Head of caudate nucleus (tissue), 42 donors: ENCODE measurements around the gene SMURF1.
A peak's percentile ranks its signal among the peaks of the same experiment; 100 is the strongest.

Experiments
- DNase-seq, 42 donors: peaks; one replicate each; pipeline versions ENCODE4 v3.0.0 to v3.0.0-alpha.2; 2020 to 2021; ENCODE audit warnings: mixed read lengths in 7 of 42
- intact Hi-C: fragments of 100-400 bp; cut with DNase I; formaldehyde crosslinking; loops from one replicate; pipeline ENCODE4 v1.15.0; 2022

The SMURF1 gene

DNA sequence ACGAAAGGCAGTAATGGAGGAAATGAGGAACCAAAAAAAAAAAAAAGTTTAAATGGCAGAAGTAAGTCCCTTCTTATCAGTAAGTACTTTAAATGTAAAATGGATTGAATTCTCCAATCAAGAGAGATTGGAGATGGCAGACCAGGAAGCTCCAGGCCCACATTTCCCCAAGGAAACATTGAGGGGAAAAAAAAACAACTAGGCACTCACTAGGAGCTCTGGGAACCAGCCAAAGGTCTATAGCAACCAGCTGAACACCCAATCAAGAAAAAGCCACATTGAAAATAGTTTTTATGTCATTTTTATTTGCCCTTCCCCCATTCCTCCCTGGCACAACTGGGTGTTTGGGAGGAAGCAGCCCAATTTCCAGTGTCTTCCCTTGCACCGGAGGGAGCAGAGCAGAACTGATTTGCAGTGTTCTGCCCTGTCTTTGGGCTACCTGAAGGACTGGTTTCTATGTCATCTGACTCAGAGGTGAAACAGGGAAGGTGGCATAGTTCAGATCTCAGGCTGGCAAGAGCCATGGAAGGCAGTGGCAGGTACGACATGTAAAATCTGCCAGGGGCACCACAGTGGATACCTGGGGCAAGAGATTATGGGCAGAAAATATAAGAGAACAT lies 121.9 kb downstream of the SMURF1 start:
- intact Hi-C loops: no loop called here
- peak in 4 of 42 donors; percentile 4 to 26 (median 15) for DNase-seq

DNA sequence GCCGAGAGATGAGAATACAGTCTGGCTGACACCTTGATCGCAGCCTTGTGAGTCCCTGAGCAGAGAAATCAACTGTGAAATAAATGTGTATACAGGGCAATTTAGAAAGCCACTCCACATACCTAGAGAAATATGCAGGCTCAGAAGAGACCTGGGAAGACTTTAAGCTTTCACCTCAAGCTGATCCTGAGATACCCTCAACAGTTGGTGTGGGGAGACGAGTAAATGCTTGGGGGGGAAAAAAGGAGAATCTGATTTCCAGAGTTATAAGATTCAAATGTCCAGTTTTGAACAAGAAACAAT lies 123.5 kb downstream of the SMURF1 start:
- intact Hi-C loops: no loop called here
- DNase-seq: no peak

DNA sequence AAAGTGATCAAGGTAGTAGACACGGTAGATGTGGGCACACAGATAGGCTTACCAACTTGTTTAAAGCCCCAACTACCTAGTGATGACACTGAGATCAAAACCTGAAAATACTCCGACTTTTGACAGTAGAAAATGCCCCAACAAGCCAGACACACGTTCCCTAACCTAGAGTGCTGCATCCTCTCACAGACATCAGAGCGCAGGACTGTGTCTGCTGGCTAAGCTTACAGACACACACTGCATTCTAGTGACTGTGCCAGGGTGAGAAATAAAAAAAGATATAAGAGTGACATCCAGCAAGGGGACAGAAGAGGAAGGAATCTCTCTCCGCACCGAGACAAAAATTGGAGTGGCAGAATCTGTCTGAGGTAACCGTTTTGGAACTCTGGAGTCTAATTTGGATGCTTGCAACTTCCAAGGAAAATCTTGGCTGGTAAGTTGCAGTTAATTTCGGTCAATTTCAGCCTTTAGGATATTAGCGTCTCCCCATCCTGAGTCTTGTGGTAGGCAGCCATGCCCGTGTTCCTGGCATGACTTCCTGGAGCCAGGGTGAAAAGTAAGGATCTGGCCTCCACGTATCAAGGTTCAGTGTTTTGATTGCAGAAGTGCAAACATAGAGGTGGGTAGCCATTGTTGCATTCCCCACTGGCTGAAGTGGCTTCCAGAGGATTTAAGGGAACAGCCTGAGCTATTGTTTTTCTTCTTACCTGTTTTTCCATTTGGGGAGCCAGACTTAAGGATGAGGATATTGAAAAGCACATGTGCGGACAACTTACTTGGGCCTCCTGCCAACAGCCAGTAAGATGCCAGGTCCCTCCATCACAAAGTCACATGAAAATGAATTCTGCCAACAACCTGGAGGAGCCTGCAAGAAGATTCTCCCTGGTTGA lies 124.1 kb downstream of the SMURF1 start:
- intact Hi-C loops: no loop called here

DNA sequence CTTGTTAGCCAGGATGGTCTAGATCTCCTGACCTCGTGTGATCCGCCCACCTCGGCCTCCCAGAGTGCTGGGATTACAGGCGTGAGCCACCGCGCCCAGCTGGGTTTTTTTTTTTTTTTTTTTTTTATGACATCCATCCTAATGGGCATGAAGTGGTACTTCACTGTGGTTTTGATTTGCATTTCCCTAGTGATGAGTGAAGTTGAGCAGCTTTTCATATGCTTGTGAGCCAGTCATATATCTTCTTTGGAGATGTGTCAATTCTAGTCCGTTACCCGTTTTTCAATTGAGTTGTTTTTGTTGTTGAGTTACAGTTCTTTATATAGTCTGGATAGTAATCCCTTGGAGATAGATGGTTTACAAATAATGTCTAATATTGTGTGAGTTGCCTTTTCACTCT lies 127.7 kb downstream of the SMURF1 start:
- intact Hi-C loops: no loop called here
- peak in 1 of 42 donors; percentile 2 for DNase-seq

More for the DNA sequence above, 124.1 kb downstream of the SMURF1 start:
- DNase-seq: peak in 2 of 42 donors; percentile 3 to 23

DNA sequence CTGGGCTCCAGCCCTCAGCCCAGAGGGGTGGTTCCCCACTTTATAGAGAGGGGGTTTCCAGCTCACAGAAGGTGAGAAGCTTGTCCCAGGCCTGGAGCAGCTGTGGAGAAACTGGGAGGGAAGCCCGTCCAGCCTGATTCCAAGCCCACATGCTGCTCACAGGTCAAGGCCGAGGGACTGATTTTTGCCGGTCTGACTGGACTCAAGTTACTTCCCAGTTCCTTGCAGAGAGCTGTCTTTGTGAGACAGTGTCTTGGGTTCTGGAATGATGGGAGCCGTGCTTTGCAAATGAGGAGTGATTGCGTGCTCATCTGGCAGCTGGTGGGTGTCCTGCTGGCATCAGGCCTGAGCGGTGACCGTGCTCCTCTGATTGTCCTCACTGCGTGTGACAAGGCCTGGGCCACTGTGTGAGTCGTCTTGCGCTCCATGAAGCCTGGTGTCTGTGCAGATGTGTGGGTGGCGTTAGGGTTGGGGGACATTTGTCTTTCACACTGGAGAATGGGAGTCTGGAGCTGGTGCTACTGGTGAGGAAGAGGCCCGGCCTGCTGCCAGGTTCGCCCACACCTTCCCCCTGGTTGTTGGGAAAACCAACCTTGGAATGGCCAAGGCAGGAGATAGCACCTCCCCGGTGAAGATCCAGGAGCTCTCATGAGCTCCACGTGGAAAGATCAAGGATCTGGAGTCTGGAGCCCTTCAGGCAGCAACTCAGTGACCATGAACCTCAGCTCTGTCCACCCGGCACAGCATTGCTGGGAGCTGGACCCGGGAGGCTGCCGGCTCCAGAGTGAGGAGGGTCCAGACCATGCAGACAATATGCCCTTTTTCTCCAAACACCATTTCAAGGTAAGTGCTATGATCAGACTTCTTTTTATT lies 129.6 kb downstream of the SMURF1 start:
- DNase-seq: peak in 4 of 42 donors; percentile 4 to 29 (median 18)
- intact Hi-C loops: no loop called here

DNA sequence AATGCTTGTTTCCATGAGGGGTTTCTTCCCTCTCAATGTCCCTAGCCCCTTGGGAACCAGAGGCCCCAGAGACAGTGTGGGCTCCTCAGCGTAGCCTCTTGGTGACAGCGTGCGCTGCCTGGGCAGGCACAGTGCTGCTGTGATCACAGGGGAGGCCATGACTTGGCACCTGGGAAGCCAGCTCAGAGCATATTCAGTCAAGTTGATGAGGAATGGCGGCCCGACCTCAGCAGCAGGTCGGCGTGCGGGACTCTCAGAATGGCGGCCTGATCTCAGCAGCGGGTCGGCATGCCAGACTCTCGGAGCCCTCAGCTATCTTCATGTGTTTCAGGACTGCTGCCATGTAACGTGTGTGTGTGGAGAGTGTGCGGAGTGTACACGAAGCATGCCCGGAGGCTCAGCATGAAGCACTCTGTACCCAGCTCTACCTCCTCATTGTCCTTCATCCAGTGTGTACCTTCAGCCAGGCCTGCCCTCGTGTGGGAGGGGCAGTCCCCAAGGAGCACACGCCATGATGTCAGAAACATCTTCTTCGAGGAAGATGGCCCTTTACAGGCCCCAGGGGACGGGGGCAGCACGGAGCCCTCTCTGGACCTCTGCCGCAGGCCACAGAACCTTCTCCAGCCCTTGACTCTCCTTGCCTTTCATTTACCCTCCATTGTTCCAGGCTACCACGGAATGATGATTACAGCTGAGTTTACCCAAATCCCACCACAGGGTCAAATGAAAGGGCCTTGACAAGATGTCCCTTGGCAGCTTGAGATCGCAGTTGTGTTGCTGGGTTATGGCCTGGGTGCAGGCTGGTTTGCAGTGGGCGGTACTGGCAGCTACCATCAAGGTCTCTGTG lies 130.4 kb downstream of the SMURF1 start:
- intact Hi-C loops: no loop called here
- peak in 5 of 42 donors; percentile 1 to 33 (median 18) for DNase-seq

DNA sequence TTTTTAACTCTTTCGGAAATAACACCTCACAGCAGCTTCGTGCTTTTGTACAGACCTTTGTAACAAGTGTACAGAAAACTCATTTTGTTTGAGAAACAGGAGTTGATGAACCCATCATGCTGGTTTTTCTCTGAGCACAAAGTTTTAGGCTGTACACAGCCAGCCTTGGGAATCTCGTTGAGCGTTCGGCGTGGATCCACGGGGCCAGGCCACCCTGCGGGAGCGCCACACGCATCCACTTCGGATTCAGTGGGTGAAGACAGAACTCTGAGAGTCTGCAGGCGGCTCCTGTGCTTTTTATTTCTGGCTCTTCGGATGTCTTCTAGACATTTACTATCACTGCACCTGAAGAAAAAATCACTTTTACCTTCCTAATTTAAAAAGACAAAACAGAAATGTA lies 131.2 kb downstream of the SMURF1 start:
- DNase-seq: peak in 4 of 42 donors; percentile 15 to 37 (median 28)
- intact Hi-C loops: no loop called here

DNA sequence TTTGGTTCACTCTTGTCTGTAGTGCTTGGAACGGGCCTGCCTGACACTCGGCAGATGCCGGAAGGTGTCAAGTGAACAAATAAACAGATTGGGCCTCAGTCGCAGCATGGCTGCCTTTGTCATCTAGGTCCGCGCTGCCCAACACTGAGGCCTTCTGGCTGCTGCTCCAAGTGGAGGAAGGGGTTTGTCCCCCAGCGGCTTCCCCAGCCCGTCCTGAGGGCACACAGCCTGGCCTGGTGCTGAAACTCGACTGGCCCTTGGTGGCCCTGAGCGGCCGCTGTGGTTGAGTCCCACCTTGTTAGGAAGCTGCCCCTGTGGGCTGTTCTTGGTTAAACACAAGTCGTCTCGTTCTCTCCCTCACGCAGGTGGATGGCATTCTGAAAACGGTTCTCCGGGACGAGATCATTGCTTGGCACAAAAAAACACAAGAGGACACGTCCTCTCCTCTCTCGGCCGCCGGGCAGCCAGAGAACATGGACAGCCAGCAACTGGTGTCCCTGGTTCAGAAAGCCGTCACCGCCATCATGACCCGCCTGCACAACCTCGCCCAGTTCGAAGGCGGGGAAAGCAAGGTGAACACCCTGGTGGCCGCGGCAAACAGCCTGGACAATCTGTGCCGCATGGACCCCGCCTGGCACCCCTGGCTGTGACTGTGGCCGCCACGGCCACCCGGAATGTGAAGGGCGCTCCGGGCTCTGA lies 132.1 kb downstream of the SMURF1 start:
- peak in 3 of 42 donors; percentile 11 to 34 (median 28) for DNase-seq
- intact Hi-C loops: no loop called here

DNA sequence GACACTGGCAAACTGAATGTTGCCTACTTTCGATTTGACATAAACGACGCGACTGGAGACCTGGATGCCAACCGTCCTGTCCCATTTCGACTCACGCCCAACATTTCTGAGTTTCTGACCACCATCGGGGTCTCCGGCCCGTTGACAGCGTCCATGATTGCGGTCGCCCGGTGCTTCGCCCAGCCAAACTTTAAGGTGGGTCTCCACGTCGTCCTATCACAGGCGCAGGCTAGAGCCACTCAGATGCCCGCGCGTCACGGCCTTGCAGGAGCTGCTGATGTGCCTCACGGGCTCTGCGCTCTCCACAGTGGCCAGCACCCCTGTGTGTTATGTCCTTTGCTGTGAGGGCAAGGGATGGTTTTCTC lies 132.6 kb downstream of the SMURF1 start:
- intact Hi-C loops: no loop called here
- peak in 3 of 42 donors; percentile 3 to 32 (median 32) for DNase-seq

DNA sequence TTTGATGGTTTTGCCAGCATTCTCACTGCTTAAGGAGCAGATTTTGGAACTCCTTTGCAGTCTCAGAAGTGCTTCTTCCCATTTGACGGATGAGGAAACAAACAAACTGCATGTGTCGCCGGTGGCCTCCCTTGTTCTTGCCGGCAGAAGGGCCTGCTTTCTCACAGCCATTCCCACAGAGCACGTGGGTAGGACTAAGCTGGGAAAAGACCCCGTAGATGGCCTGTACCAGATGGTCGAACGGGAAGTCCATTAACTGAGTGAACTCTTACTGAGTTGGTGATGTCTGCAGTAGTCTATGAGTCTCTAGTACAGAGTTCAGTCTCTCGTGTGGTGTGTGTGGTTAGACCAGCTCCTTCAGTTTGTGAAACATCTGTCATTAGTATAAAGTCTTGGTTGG lies 133.6 kb downstream of the SMURF1 start:
- peak in 2 of 42 donors; percentile 13 to 26 for DNase-seq
- intact Hi-C loops: no loop called here

DNA sequence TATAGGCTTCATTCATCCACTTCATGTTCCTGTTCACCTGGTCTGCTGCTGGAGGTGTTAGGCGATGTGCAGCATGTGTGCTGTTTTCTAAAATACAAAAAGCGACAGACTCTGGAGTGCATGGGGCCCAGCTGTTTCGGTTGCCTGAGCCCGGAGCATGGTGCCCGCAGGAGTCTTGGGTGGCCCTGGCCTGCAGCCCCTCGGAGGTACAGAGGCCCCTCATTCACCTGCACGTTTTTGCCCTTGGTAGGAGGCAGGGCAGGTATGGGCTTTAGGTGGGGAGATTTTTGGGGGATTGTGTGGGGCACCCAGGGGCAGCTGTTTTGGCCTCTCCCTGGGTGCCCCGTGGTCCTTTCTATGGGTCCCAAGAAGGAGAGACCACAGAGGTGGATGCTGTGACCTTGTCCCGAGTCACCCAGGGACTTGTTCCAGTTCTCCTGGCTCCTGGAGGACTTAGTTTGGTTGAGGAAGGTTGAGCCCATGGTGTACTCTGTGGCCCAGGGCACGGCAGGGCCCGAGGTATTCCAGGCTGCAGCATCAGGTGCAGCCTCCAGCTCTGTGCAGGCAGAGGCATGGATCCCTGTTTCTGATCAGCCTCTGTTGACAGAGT lies 134.9 kb downstream of the SMURF1 start:
- intact Hi-C loops: no loop called here
- peak in 3 of 42 donors; percentile 5 to 30 (median 7) for DNase-seq

DNA sequence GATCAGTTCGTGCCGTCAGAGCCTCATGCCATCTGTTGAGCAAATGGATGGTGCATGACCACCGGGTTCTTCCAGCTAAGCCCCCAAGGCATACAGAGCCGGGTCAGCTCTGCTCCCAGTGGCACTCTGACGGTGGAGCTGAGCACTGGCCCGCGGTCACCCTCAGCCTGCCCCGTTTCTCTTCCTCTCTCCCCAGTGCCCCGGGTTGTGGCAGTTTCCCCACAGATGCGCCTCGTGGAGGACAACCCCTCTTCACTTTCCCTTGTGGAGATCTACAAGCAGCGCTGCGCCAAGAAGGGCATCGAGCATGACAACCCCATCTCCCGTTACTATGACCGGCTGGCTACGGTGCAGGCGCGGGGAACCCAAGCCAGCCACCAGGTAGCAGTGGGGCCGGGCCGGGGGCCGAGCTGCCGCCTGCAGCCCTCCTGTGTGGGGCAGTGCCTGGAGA lies 135.7 kb downstream of the SMURF1 start:
- peak in 5 of 42 donors; percentile 2 to 34 (median 15) for DNase-seq
- intact Hi-C loops: no loop called here

DNA sequence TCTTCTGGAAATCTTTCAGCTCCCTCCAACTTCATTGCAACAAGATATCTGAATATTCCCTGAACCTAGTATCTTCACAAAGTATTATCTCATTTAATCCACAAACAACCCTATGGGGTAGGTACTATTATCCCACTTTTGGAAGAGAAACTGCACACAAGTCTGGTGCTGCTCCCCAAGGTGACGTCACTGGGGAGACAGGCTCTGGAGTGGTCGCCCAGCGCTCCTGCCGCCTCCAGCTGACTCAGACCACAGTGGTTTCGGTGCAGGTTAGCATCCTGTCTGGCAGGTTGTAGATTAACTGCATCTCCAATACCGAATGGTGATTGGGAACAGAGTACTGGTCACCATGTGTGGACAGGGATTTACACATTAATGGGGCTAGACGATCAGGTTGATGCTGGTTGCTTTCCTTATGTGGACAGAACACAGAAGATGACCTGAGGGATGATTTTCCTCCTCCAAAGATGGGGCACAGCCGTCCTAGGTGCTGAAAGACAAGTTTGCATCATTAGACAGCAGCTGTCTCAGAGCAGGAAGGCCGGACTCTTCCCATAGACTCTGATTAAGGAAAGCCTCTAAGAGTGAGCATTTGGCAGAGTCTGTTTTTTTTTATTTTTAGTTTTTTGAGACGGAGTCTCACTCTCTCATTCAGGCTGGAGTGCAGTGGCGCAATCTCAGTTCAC lies 137.0 kb downstream of the SMURF1 start:
- intact Hi-C loops: no loop called here
- peak in 5 of 42 donors; percentile 0 to 25 (median 14) for DNase-seq

DNA sequence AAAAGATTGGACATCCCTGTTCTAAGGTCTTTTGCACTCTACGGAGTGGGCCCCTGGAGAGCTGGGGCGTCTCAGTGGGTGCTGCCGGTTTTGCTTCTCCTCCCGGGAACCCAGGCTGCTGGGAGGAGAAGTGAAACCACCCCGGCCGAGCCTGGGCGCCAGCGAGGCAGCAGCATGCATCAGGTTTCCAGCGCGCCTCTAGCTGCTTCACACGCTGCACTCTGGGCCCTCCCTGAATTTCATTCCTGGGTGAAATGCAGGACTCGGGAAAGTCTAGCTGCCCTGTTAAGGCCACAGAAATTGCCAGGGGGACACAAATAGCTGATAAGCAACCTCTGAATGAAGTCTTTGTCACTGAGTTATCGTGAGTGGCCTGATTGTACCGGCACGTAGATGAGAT lies 138.1 kb downstream of the SMURF1 start:
- intact Hi-C loops: no loop called here
- peak in 18 of 42 donors; percentile 9 to 51 (median 23) for DNase-seq

DNA sequence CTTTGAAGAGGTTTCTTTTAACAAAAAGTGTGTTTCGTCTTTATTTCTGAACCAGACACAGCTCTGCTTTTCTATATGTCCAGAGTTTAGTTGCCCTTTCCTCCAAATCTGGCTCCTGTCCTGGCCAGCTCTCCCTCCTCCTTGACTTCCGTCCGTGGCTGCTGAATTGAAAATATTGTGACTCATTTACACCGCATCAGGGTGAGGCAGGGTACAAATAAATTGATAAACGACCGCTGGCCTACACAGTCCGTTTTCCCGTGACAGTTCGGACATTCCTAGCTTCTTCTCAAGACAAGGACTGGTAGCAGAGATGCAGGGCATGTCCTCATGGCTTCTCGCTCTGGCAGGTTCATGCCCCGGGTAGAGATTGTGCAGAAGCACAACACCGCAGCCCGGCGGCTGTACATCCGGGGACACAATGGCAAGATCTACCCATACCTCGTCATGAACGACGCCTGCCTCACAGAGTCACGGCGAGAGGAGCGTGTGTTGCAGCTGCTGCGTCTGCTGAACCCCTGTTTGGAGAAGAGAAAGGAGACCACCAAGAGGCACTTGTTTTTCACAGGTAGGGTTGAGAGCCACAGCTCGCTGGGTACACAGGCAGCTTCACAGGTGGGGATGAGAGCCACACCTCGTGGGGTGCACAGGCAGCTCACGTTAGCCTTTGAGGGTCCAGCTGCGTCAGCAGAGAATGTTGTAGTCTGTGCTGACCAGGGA lies 139.0 kb downstream of the SMURF1 start:
- intact Hi-C loops: no loop called here
- peak in 3 of 42 donors; percentile 0 to 21 (median 8) for DNase-seq

DNA sequence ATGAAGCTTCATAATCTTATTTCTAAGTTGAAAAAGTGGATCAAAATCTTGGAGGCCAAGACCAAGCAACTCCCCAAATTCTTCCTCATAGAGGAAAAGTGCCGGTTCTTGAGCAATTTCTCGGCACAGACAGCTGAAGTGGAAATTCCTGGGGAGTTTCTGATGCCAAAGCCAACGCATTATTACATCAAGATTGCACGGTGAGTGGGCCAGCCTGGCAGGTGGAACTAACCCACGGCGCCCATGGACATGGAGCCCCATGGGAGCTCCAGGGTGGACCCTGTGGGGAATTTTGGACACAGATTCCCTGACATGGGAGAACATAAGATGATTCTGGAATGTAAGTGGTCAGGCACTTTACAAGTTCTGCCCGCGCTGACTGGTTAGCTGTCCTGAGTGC lies 139.7 kb downstream of the SMURF1 start:
- intact Hi-C loops: no loop called here
- DNase-seq: peak in 2 of 42 donors; percentile 16 to 25
